ENCODE measurements around the gene MAP2K4. TPM values are rescaled to one million over a fixed set of nuclear protein-coding genes. Genes with fewer than 3 reads are reported as not detected.

The MAP2K4 gene
- total and polyA plus RNA-seq, 2 of the 4 experiments (the other 2 are of a cell fraction), result 14.5 to 32.6 TPM

GRCh38 chr17:12081720-12082119, 61.0 kb downstream of the MAP2K4 start:
- Histone ChIP-seq H3K9me3 (ENCODE audit: control insufficient read depth, insufficient read depth, low read length) (no peaks in the 10 kb centered on the region), H2BK5ac (ENCODE audit: low read depth, low read length, poor library complexity, severe bottlenecking) (no peak overlapping the region), H3K18ac (ENCODE audit: low read depth, low read length) (no peak overlapping the region), H3K27ac (ENCODE audit: insufficient read depth, low read length) (no peak overlapping the region), H3K23ac (ENCODE audit: low read depth, low read length) (no peak overlapping the region), H2BK120ac (ENCODE audit: low read depth, low read length) (no peak overlapping the region), H2AFZ (replicated peaks; ENCODE audit: low read length, poor library complexity) (no peak overlapping the region), H3K4ac (ENCODE audit: low read depth, low read length) (no peak overlapping the region), H3K14ac (replicated peaks; ENCODE audit: low read depth, low read length) (no peak overlapping the region), H3K36me3 (ENCODE audit: control insufficient read depth, insufficient read depth, low read length) (peaks cover 12% of the 10 kb centered on the region), H3K4me3 (ENCODE audit: insufficient read depth, low read depth, low read length) (no peak overlapping the region), H3K9ac (ENCODE audit: low read depth, low read length) (no peak overlapping the region), H3K9me1 (ENCODE audit: insufficient read depth, low read length) (0 out of 2 replicates have a peak, but pooled peaks cover 2% of the 10 kb centered on the region), H3K27me3 (ENCODE audit: control insufficient read depth, insufficient read depth, low read length) (no peaks in the 10 kb centered on the region), H2BK20ac (ENCODE audit: low read depth, low read length) (no peak overlapping the region), H2AK5ac (ENCODE audit: low read depth, low read length) (no peak overlapping the region), H3K4me2 (ENCODE audit: low read depth, low read length) (no peak overlapping the region), H2BK15ac (ENCODE audit: low read depth, low read length) (no peak overlapping the region), H4K5ac (ENCODE audit: low read depth, low read length) (no peak overlapping the region), H3K79me1 (ENCODE audit: low read depth in 1 of 2, low read length in 2 of 2) (peaks cover 38 to 70% of the 10 kb centered on the region in 2 experiments), H2AK9ac (replicated peaks; ENCODE audit: low read depth, low read length, poor library complexity) (no peak overlapping the region), H4K91ac (ENCODE audit: insufficient read depth, low read depth, low read length) (no peak overlapping the region), H3K4me1 (ENCODE audit: control insufficient read depth, insufficient read depth, low read length) (peaks cover 5% of the 10 kb centered on the region), H3K56ac (ENCODE audit: extremely low read depth, insufficient read depth, low read length) (no peak overlapping the region), H4K8ac (ENCODE audit: low read depth in 2 of 2, low read length in 2 of 2) (no peak overlapping the region), H4K20me1 (ENCODE audit: insufficient read depth, low read length) (no peaks in the 10 kb centered on the region; the same call in 1 of the 2 replicates)
- DNase-seq (no peak), ATAC-seq (ENCODE audit: low read depth) (no peak)
- no TSS peak for BruUV-seq (replicated peaks)
- intact Hi-C loops (cut with micrococcal nuclease) (no loop called here), dilution Hi-C loops (cut with HindIII; ENCODE audit: low sequenced_read_pairs, unreplicated experiment) (no loop called here), in situ Hi-C loops (cut with MboI; ENCODE audit: low sequenced_read_pairs) (no loop called here)
- ChIA-PET CTCF (interaction anchor here (0.8 kb wide), 1 partner anchor 14 kb away, joined by 3 read pairs; no protein-coding TSS in a partner anchor), POLR2A (ENCODE audit: unreplicated experiment) (no interaction called here)
- TF ChIP-seq RCOR1 (IDR thresholded peaks at IDR 0.05; ENCODE audit: insufficient replicate concordance, low read length), result no peak
- TF ChIP-seq SMC3 (IDR thresholded peaks at IDR 0.05; ENCODE audit: low read depth, low read length), result no peak
- TF ChIP-seq CTCF (conservative IDR thresholded peaks at IDR 0.05; ENCODE audit: low read depth, low read length), result no peak
- no peak for TF ChIP-seq RAD21 (IDR thresholded peaks at IDR 0.05; ENCODE audit: low read length)
- TF ChIP-seq MAZ (IDR thresholded peaks at IDR 0.05; ENCODE audit: borderline replicate concordance, low read depth, low read length), result no peak
- TF ChIP-seq USF2 (IDR thresholded peaks at IDR 0.05; ENCODE audit: low read depth, low read length), result no peak
- TF ChIP-seq MXI1 (IDR thresholded peaks at IDR 0.05; ENCODE audit: borderline replicate concordance, low read depth, low read length), result no peak
- TF ChIP-seq CHD1 (IDR thresholded peaks at IDR 0.05; ENCODE audit: low read depth, low read length), result no peak
- TF ChIP-seq BHLHE40 (IDR thresholded peaks at IDR 0.05; ENCODE audit: low read depth, low read length), result no peak
- TF ChIP-seq NFE2L2 (IDR thresholded peaks at IDR 0.05; ENCODE audit: low read depth, low read length), result no peak
- TF ChIP-seq RFX5 (IDR thresholded peaks at IDR 0.05; ENCODE audit: low read depth, low read length), result no peak
- 100% methylated on average over 3 of the region's 8 CpGs; no CpG with 5 or more reads in 1 of the 2 experiments for WGBS, 2 experiments (ENCODE audit: extremely low coverage in 2 of 2, insufficient read length in 1 of 2)

All from IMR-90 (cell line).